Measurements from ENCODE around the gene PDE11A. TPM values are rescaled to one million over a fixed set of nuclear protein-coding genes. Genes with fewer than 3 reads are reported as not detected.

Gene PDE11A
- total and polyA plus RNA-seq, 2 of the 13 experiments (the other 11 are each of a cell fraction or from before 2014, with no cell fraction given): 1.2 to 1.7 TPM

GRCh38 chr2:177617849-177618248 is 454.7 kb downstream of the PDE11A start:
- no peaks in the 10 kb centered on the region for H3K36me3 ChIP-seq (replicated peaks in 1 of 2; ENCODE audit: control insufficient read depth in 1 of 2, insufficient read depth in 2 of 2, low read length in 2 of 2)
- TF ChIP-seq ZBTB4 (CRISPR knock-in tag; IDR thresholded peaks at IDR 0.05; ENCODE audit: borderline replicate concordance) (peak; percentile 2; the same call in 1 of the 2 replicates), ZNF629 (CRISPR knock-in tag; conservative IDR thresholded peaks at IDR 0.05) (no peak), ZUFSP (CRISPR knock-in tag; IDR thresholded peaks at IDR 0.05; ENCODE audit: borderline replicate concordance) (0 out of 2 replicates have a peak, but pooled peaks have one; percentile 22)
- ATAC-seq (peak; percentile 2; the same call in 1 of the 3 replicates), DNase-seq (ENCODE audit: low spot score) (no peak), FAIRE-seq (no peak)
- POLR2A ChIA-PET: no interaction called here
- H3K9ac ChIP-seq (ENCODE audit: insufficient read depth, low read depth, low read length): peak overlapping the region; percentile 95
- H3K4me1 ChIP-seq (ENCODE audit: insufficient read depth, low read length): peaks cover 24% of the 10 kb centered on the region
- WGBS (ENCODE audit: low lambda C conversion rate): 84% methylated on average over 9 of the region's 9 CpGs
- H3K27me3 ChIP-seq (ENCODE audit: control insufficient read depth in 1 of 2, insufficient read depth in 2 of 2, low read length in 2 of 2): no peaks in the 10 kb centered on the region; a peak in 1 of 5 replicates
- no peaks in the 10 kb centered on the region for H3K9me3 ChIP-seq (ENCODE audit: low read length)
- H3K4me3 ChIP-seq (replicated peaks in 1 of 3; ENCODE audit: insufficient read depth in 1 of 3, low read depth in 2 of 3, low read length in 3 of 3): peak overlapping the region; percentile 78 to 84 (median 78)
- no peaks in the 10 kb centered on the region for H3K79me2 ChIP-seq (ENCODE audit: insufficient read depth, low read length)
- H4K20me1 ChIP-seq (ENCODE audit: insufficient read depth, low read length): no peaks in the 10 kb centered on the region
- in situ Hi-C loops (cut with HindIII; ENCODE audit: extremely low pct_ligation_motif_present, low pct_unique_long_range_greater_than_20kb) (no loop called here), intact Hi-C loops (cut with micrococcal nuclease; ENCODE audit: unreplicated experiment) (no loop called here)
- peak overlapping the region; percentile 84 for H3K4me2 ChIP-seq (ENCODE audit: low read depth, low read length)
- no peak overlapping the region for H2AFZ ChIP-seq (ENCODE audit: low read length)
- H3K27ac ChIP-seq (ENCODE audit: extremely low read length, insufficient read depth, low read length): peak overlapping the region; percentile 92
- CTCF ChIA-PET (ENCODE audit: low intra/inter-chr PET ratio, low total read pairs): no interaction called here
- BruUV-seq (replicated peaks): no TSS peak
